T-cell (primary cell): ENCODE measurements around the gene SMPD3. TPM values are rescaled to one million over a fixed set of nuclear protein-coding genes. Genes with fewer than 3 reads are reported as not detected.
A peak's percentile ranks its signal among the peaks of the same experiment; 100 is the strongest.

Experiments used
- ATAC-seq, 4 experiments: fragments of 200-7000 bp in 3 of 4; fragments of 150-1000 bp in 1 of 4; cut with Tn5 transposase; replicated peaks in 1 of 4; 1 replicate in 3 of 4; 2 replicates in 1 of 4; pipeline ENCODE4 v1.10.0; 2021; ENCODE audit warnings: moderate library complexity in 3 of 4, mild to moderate bottlenecking in 2 of 4, moderate number of reproducible peaks in 1 of 4
- CTCF ChIA-PET, 2 donors: fragments of 300-600 bp; sonication (Branson Sonifier 250); formaldehyde crosslinking; loops; one replicate each; lab custom pipeline; 2022; ENCODE audit warnings: antibody characterized with exemption in 2 of 2; lab: Charles Lee
- POLR2A ChIA-PET, 2 donors: fragments of 300-600 bp; sonication (Branson Sonifier 250); formaldehyde crosslinking; loops; one replicate each; lab custom pipeline; 2022; ENCODE audit warnings: antibody characterized with exemption in 2 of 2; lab: Charles Lee
- DNase-seq, 35 experiments: peaks; one replicate each; pipeline versions ENCODE4 v3.0.0 to v3.0.0-alpha.2; 2013 to 2023
- H3K27ac ChIP-seq: one replicate; pipeline ENCODE4 v1.5.1; 2013; ENCODE audit warnings: low read length
- H3K27me3 ChIP-seq, 2 experiments: replicated peaks in 1 of 2; 1 replicate in 1 of 2; 2 replicates in 1 of 2; pipeline versions ENCODE4 v1.6.1 to v1.7.0; 2013; ENCODE audit warnings: low read length in 1 of 2, mixed read lengths in 1 of 2; ENCODE audit not compliant: control insufficient read depth in 2 of 2, insufficient read depth in 2 of 2; ENCODE audit errors: extremely low read depth in 1 of 2
- H3K36me3 ChIP-seq, 2 donors: 1 replicate in 1 of 2; 2 replicates in 1 of 2; pipeline versions ENCODE4 v1.6.1 to v1.7.0; 2013; ENCODE audit warnings: low read length in 1 of 2; ENCODE audit not compliant: control insufficient read depth in 2 of 2, insufficient read depth in 1 of 2; ENCODE audit errors: extremely low read depth in 1 of 2
- H3K4me1 ChIP-seq, 2 experiments: 1 replicate in 1 of 2; 2 replicates in 1 of 2; pipeline versions ENCODE4 v1.6.1 to v1.7.0; 2013; ENCODE audit warnings: low read length in 2 of 2, mixed read lengths in 1 of 2; ENCODE audit not compliant: insufficient read depth in 2 of 2, control insufficient read depth in 1 of 2; ENCODE audit errors: extremely low read depth in 1 of 2
- H3K4me3 ChIP-seq, 2 donors: 1 replicate in 1 of 2; 2 replicates in 1 of 2; pipeline versions ENCODE4 v1.5.1 to v1.7.0; 2013; ENCODE audit warnings: mild to moderate bottlenecking in 2 of 2, low read length in 1 of 2, moderate library complexity in 1 of 2; ENCODE audit not compliant: control insufficient read depth in 1 of 2; ENCODE audit errors: extremely low read depth in 1 of 2
- H3K9me3 ChIP-seq: 2 replicates; pipeline ENCODE4 v1.7.0; 2013
- H3K27ac Mint-ChIP-seq, 2 donors: one replicate each; pipeline ENCODE4 v1.8.0; 2020 to 2021; ENCODE audit warnings: mild to moderate bottlenecking in 2 of 2, mixed read lengths in 2 of 2
- H3K27me3 Mint-ChIP-seq, 2 donors: one replicate each; pipeline ENCODE4 v1.8.0; 2021 to 2022; ENCODE audit warnings: mixed read lengths in 2 of 2
- H3K36me3 Mint-ChIP-seq: one replicate; pipeline ENCODE4 v1.8.0; 2021; ENCODE audit warnings: mixed read lengths
- H3K4me1 Mint-ChIP-seq, 3 donors: one replicate each; pipeline ENCODE4 v1.8.0; 2020 to 2022; ENCODE audit warnings: mixed read lengths in 3 of 3, mild to moderate bottlenecking in 1 of 3
- H3K4me3 Mint-ChIP-seq, 3 donors: one replicate each; pipeline ENCODE4 v1.8.0; 2020 to 2022; ENCODE audit warnings: mild to moderate bottlenecking in 3 of 3, mixed read lengths in 3 of 3, moderate library complexity in 3 of 3
- H3K9me3 Mint-ChIP-seq, 3 donors: one replicate each; pipeline ENCODE4 v1.8.0; 2020 to 2022; ENCODE audit warnings: mixed read lengths in 3 of 3
- WGBS: methylation state at CpG from one replicate; pipeline ENCODE4 v1.1.5; 2013; ENCODE audit warnings: missing lambda C conversion rate; ENCODE audit not compliant: insufficient coverage; 5-methylcytosine and 5-hydroxymethylcytosine counted together
- total RNA-seq, 35 experiments: library from RNA in 6 of 35; stranded (reverse) in 6 of 35; fragments of 120-200 nt in 1 of 35; gene quantifications; one replicate each; pipeline versions ENCODE4 v1.2.1 to v1.2.4 and lab custom pipeline; 2013 to 2026

The SMPD3 gene
- total RNA-seq, 5 donors from 2014 or later (not counting 1 experiment from before 2014, with no cell fraction given) = 0.93 to 2.3 (median 1.7) TPM

- Histone ChIP-seq H3K4me1 (peaks cover 6 to 15% of the 10 kb centered on the region in 2 experiments), H3K36me3 (no peaks in the 10 kb centered on the region), H3K27me3 (peaks cover 0 to 7% of the 10 kb centered on the region in 2 experiments), H3K27ac (no peak overlapping the region), H3K4me3 (no peak overlapping the region), H3K9me3 (no peaks in the 10 kb centered on the region)
- peaks cover 0 to 9% (median 3%) of the 10 kb centered on the region in 3 donors for H3K9me3 Mint-ChIP-seq
- POLR2A ChIA-PET = no interaction called here
- CTCF ChIA-PET = interaction anchor here (0.7 to 0.9 kb wide), 2 partner anchors 12 to 68 kb away, joined by 4 to 8 read pairs; no protein-coding TSS in a partner anchor
- ATAC-seq (peak; percentile 50 to 73 (median 62)), DNase-seq (no peak)
- peak overlapping the region in 1 of 3 donors; percentile 47 for H3K4me3 Mint-ChIP-seq
- H3K27ac Mint-ChIP-seq = peak overlapping the region; percentile 69 to 81
- H3K4me1 Mint-ChIP-seq = peaks cover 16 to 41% (median 19%) of the 10 kb centered on the region in 3 donors
- H3K36me3 Mint-ChIP-seq = peaks cover 4% of the 10 kb centered on the region
- H3K27me3 Mint-ChIP-seq = peaks cover 0 to 5% of the 10 kb centered on the region in 2 donors
- 20% methylated on average over 1 of the region's 5 CpGs for WGBS
Measured at GRCh38 chr16:68434624-68435210, 13.6 kb downstream of the SMPD3 start.

GRCh38 chr16:68433316-68433715, 15.0 kb downstream of the SMPD3 start:
- H3K4me3 ChIP-seq = no peak overlapping the region
- no peaks in the 10 kb centered on the region for H3K36me3 ChIP-seq
- Mint-ChIP-seq H3K27ac (no peak overlapping the region), H3K27me3 (peaks cover 0 to under 1% of the 10 kb centered on the region in 2 donors), H3K36me3 (peaks cover 4% of the 10 kb centered on the region), H3K9me3 (peaks cover 0 to 9% (median 3%) of the 10 kb centered on the region in 3 donors), H3K4me1 (peaks cover 16 to 41% (median 19%) of the 10 kb centered on the region in 3 donors), H3K4me3 (no peak overlapping the region)
- 86% methylated on average over 2 of the region's 4 CpGs for WGBS
- no peaks in the 10 kb centered on the region for H3K9me3 ChIP-seq
- H3K4me1 ChIP-seq = peaks cover 6 to 15% of the 10 kb centered on the region in 2 experiments
- H3K27ac ChIP-seq = no peak overlapping the region
- ATAC-seq = no peak
- CTCF ChIA-PET = no interaction called here
- peaks cover 0 to 3% of the 10 kb centered on the region in 2 experiments for H3K27me3 ChIP-seq
- POLR2A ChIA-PET = interaction anchor here in 1 of 2 donors (0.6 kb wide), 1 partner anchor 36 kb away, joined by 3 read pairs; no protein-coding TSS in a partner anchor
- DNase-seq = no peak

GRCh38 chr16:68432701-68433100, 15.6 kb downstream of the SMPD3 start:
- ChIA-PET POLR2A (interaction anchor here (0.6 kb wide), 2 partner anchors 54 to 158 kb away, joined by 3 read pairs; no protein-coding TSS in a partner anchor), CTCF (interaction anchor here in 1 of 2 donors (0.6 kb wide), 1 partner anchor 367 kb away, joined by 7 read pairs; no protein-coding TSS in a partner anchor)
- no peak overlapping the region for H3K27ac Mint-ChIP-seq
- H3K4me3 Mint-ChIP-seq = no peak overlapping the region
- peaks cover 0 to 9% (median 3%) of the 10 kb centered on the region in 3 donors for H3K9me3 Mint-ChIP-seq
- no peaks in the 10 kb centered on the region for H3K27me3 ChIP-seq
- H3K4me1 Mint-ChIP-seq = peaks cover 16 to 41% (median 20%) of the 10 kb centered on the region in 3 donors
- H3K27me3 Mint-ChIP-seq = no peaks in the 10 kb centered on the region
- H3K4me3 ChIP-seq = no peak overlapping the region
- H3K36me3 ChIP-seq = no peaks in the 10 kb centered on the region
- ATAC-seq = no peak
- H3K36me3 Mint-ChIP-seq = peaks cover 4% of the 10 kb centered on the region
- DNase-seq = no peak
- no peaks in the 10 kb centered on the region for H3K9me3 ChIP-seq
- H3K4me1 ChIP-seq = peaks cover 6 to 15% of the 10 kb centered on the region in 2 experiments
- H3K27ac ChIP-seq = no peak overlapping the region
- 90% methylated on average over 2 of the region's 4 CpGs for WGBS

GRCh38 chr16:68429076-68429854, 19.0 kb downstream of the SMPD3 start:
- Mint-ChIP-seq H3K9me3 (no peaks in the 10 kb centered on the region), H3K27me3 (no peaks in the 10 kb centered on the region), H3K4me1 (peaks cover 19 to 37% (median 28%) of the 10 kb centered on the region in 3 donors), H3K27ac (no peak overlapping the region), H3K4me3 (no peak overlapping the region), H3K36me3 (no peaks in the 10 kb centered on the region)
- Histone ChIP-seq H3K4me1 (peaks cover 6 to 16% of the 10 kb centered on the region in 2 experiments), H3K9me3 (no peaks in the 10 kb centered on the region), H3K4me3 (no peak overlapping the region), H3K27me3 (no peaks in the 10 kb centered on the region), H3K36me3 (no peaks in the 10 kb centered on the region), H3K27ac (no peak overlapping the region)
- DNase-seq (no peak), ATAC-seq (no peak)
- ChIA-PET POLR2A (no interaction called here), CTCF (no interaction called here)
- WGBS = 100% methylated on average over 3 of the region's 4 CpGs

- no peak for DNase-seq
- no peak for ATAC-seq
- no peaks in the 10 kb centered on the region for H3K9me3 ChIP-seq
- H3K36me3 Mint-ChIP-seq = no peaks in the 10 kb centered on the region
- H3K27ac ChIP-seq = no peak overlapping the region
- H3K36me3 ChIP-seq = no peaks in the 10 kb centered on the region
- no peak overlapping the region for H3K4me3 ChIP-seq
- H3K27me3 Mint-ChIP-seq = no peaks in the 10 kb centered on the region
- H3K27me3 ChIP-seq = no peaks in the 10 kb centered on the region
- CTCF ChIA-PET = no interaction called here
- POLR2A ChIA-PET = no interaction called here
- peaks cover 2 to 21% of the 10 kb centered on the region in 2 experiments for H3K4me1 ChIP-seq
- H3K4me3 Mint-ChIP-seq = no peak overlapping the region
- 65% methylated on average over 3 of the region's 5 CpGs for WGBS
- peaks cover 17 to 43% (median 33%) of the 10 kb centered on the region in 3 donors for H3K4me1 Mint-ChIP-seq
- no peaks in the 10 kb centered on the region for H3K9me3 Mint-ChIP-seq
- H3K27ac Mint-ChIP-seq = no peak overlapping the region
Measured at GRCh38 chr16:68427649-68428303, 20.5 kb downstream of the SMPD3 start.

- no peaks in the 10 kb centered on the region for H3K36me3 Mint-ChIP-seq
- no peaks in the 10 kb centered on the region for H3K9me3 ChIP-seq
- no peaks in the 10 kb centered on the region for H3K27me3 Mint-ChIP-seq
- no peaks in the 10 kb centered on the region for H3K9me3 Mint-ChIP-seq
- peaks cover 27 to 57% (median 47%) of the 10 kb centered on the region in 3 donors for H3K4me1 Mint-ChIP-seq
- CTCF ChIA-PET = no interaction called here
- H3K27ac Mint-ChIP-seq = peak overlapping the region; percentile 66 to 73
- H3K4me3 Mint-ChIP-seq = peak overlapping the region in 1 of 3 donors; percentile 52
- no peak for ATAC-seq
- no peak for DNase-seq
- H3K4me1 ChIP-seq = peaks cover 4 to 25% of the 10 kb centered on the region in 2 experiments
- H3K27me3 ChIP-seq = no peaks in the 10 kb centered on the region
- H3K4me3 ChIP-seq = no peak overlapping the region
- POLR2A ChIA-PET = no interaction called here
- no peaks in the 10 kb centered on the region for H3K36me3 ChIP-seq
- H3K27ac ChIP-seq = peak overlapping the region; percentile 3
Measured at GRCh38 chr16:68426347-68426652, 22.0 kb downstream of the SMPD3 start.
